ENCODE measurements around the gene PROZ.
"Not testable (repeated sequence)": the region's sequence is repeated elsewhere in the genome, so short reads cannot be mapped to it uniquely, and the experiment has no call there.

The PROZ gene

GRCh38 chr13:113157929-113158747 is at the start of gene PROZ:
TSS of gene PROZ (plus strand) at chr13:113158648. CDS start at chr13:113158661, 13 bp downstream.
- no peak for DNase-seq

- DNase-seq, result no peak
Observed at GRCh38 chr13:113109151-113110047, 49.0 kb upstream of the PROZ start.

- no peak for DNase-seq
Observed at GRCh38 chr13:113110048-113110851, 48.2 kb upstream of the PROZ start.

- DNase-seq, result no peak
Observed at GRCh38 chr13:113110852-113111315, 47.6 kb upstream of the PROZ start.

- not testable (repeated sequence) for DNase-seq
Observed at GRCh38 chr13:113111821-113112220, 46.6 kb upstream of the PROZ start.

- DNase-seq, result not testable (repeated sequence)
Observed at GRCh38 chr13:113112475-113112874, 46.0 kb upstream of the PROZ start.

- no peak for DNase-seq
Observed at GRCh38 chr13:113112893-113113845, 45.3 kb upstream of the PROZ start.

- DNase-seq, result no peak
Observed at GRCh38 chr13:113113846-113114271, 44.6 kb upstream of the PROZ start.

- DNase-seq, result no peak
Observed at GRCh38 chr13:113114511-113115362, 43.7 kb upstream of the PROZ start.

- no peak for DNase-seq
Observed at GRCh38 chr13:113115363-113116205, 42.9 kb upstream of the PROZ start.

- DNase-seq, result no peak
Observed at GRCh38 chr13:113116206-113116800, 42.1 kb upstream of the PROZ start.

- DNase-seq, result no peak
Observed at GRCh38 chr13:113116871-113117271, 41.6 kb upstream of the PROZ start.

- DNase-seq, result no peak
Observed at GRCh38 chr13:113117335-113117872, 41.0 kb upstream of the PROZ start.

- no peak for DNase-seq
Observed at GRCh38 chr13:113117911-113118260, 40.6 kb upstream of the PROZ start.

- no peak for DNase-seq
Observed at GRCh38 chr13:113118261-113119021, 40.0 kb upstream of the PROZ start.

GRCh38 chr13:113119166-113119821 is 39.2 kb upstream of the PROZ start:
- DNase-seq, result no peak

GRCh38 chr13:113119822-113120189 is 38.6 kb upstream of the PROZ start:
- DNase-seq, result no peak

All from NCI-H1417 treated with DMSO at 0.1 percent for 48 hours (cell line).